ENCODE data around the gene GNB5. TPM values are rescaled to one million over a fixed set of nuclear protein-coding genes. Genes with fewer than 3 reads are reported as not detected.

Gene GNB5
- 11.8 TPM for total RNA-seq

GRCh38 chr15:52191207-52191606, at the start of gene GNB5:
TSS of gene GNB5 (minus strand) at chr15:52191392. CDS start at chr15:52184676, 6,716 bp downstream.
- peak; percentile 25 for ATAC-seq

- ATAC-seq = no peak
These were observed 49.0 kb upstream of the GNB5 start for GRCh38 chr15:52240166-52240565.

GRCh38 chr15:52238989-52239525, 47.9 kb upstream of the GNB5 start:
- peak; percentile 30 for ATAC-seq

- ATAC-seq = no peak
These were observed 47.0 kb upstream of the GNB5 start for GRCh38 chr15:52238149-52238548.

- no peak for ATAC-seq
These were observed 44.8 kb upstream of the GNB5 start for GRCh38 chr15:52236013-52236412.

GRCh38 chr15:52234596-52235541, 43.7 kb upstream of the GNB5 start:
- ATAC-seq = peak; percentile 48

- ATAC-seq = peak; percentile 8
These were observed 42.2 kb upstream of the GNB5 start for GRCh38 chr15:52233405-52233804.

GRCh38 chr15:52232327-52232726, 41.1 kb upstream of the GNB5 start:
- ATAC-seq = peak; percentile 29

GRCh38 chr15:52230073-52230472, 38.9 kb upstream of the GNB5 start:
- no peak for ATAC-seq

GRCh38 chr15:52228921-52229320, 37.7 kb upstream of the GNB5 start:
- peak; percentile 81 for ATAC-seq

- peak; percentile 81 for ATAC-seq
These were observed 36.3 kb upstream of the GNB5 start for GRCh38 chr15:52227456-52227855.

- no peak for ATAC-seq
These were observed 34.0 kb upstream of the GNB5 start for GRCh38 chr15:52225230-52225629.

- no peak for ATAC-seq
These were observed 33.0 kb upstream of the GNB5 start for GRCh38 chr15:52224211-52224610.

GRCh38 chr15:52221730-52222129, 30.5 kb upstream of the GNB5 start:
- no peak for ATAC-seq

GRCh38 chr15:52220937-52221660, 29.9 kb upstream of the GNB5 start:
- ATAC-seq = no peak

GRCh38 chr15:52220251-52220650, 29.1 kb upstream of the GNB5 start:
- no peak for ATAC-seq

- no peak for ATAC-seq
These were observed 27.6 kb upstream of the GNB5 start for GRCh38 chr15:52218816-52219215.

- no peak for ATAC-seq
These were observed 27.2 kb upstream of the GNB5 start for GRCh38 chr15:52218371-52218770.

- ATAC-seq = peak; percentile 75
These were observed 26.0 kb upstream of the GNB5 start for GRCh38 chr15:52217186-52217585.

GRCh38 chr15:52214553-52214952, 23.4 kb upstream of the GNB5 start:
- no peak for ATAC-seq

- no peak for ATAC-seq
These were observed 22.0 kb upstream of the GNB5 start for GRCh38 chr15:52213206-52213605.

- peak; percentile 85 for ATAC-seq
These were observed 17.2 kb upstream of the GNB5 start for GRCh38 chr15:52208306-52208946.

- no peak for ATAC-seq
These were observed 16.0 kb upstream of the GNB5 start for GRCh38 chr15:52207191-52207590.
